Fibroblast of villous mesenchyme (primary cell): ENCODE data around the gene PPP1R14C. TPM values are rescaled to one million over a fixed set of nuclear protein-coding genes. Genes with fewer than 3 reads are reported as not detected.

Source experiments
- DNase-seq: peaks from one replicate; pipeline ENCODE4 v3.0.0-alpha.2; 2010; ENCODE audit warnings: low read depth
- H3K4me3 ChIP-seq: 2 replicates; pipeline ENCODE4 v1.5.1; 2011; ENCODE audit warnings: low read depth, mild to moderate bottlenecking, low read length
- total RNA-seq: library from RNA; depleted of rRNA; stranded (reverse); fragments of >200 nt; gene quantifications from 2 replicates; pipeline ENCODE4 v1.2.3, GENCODE V29; 2012
- TF ChIP-seq, protein P1 (sequence below): IDR thresholded peaks from 2 replicates; pipeline ENCODE4 v1.5.1; 2012; ENCODE audit warnings: low read depth, mild to moderate bottlenecking, low read length; ENCODE audit not compliant: insufficient read depth

PPP1R14C gene
- total RNA-seq, 1 donor = not detected

DNA sequence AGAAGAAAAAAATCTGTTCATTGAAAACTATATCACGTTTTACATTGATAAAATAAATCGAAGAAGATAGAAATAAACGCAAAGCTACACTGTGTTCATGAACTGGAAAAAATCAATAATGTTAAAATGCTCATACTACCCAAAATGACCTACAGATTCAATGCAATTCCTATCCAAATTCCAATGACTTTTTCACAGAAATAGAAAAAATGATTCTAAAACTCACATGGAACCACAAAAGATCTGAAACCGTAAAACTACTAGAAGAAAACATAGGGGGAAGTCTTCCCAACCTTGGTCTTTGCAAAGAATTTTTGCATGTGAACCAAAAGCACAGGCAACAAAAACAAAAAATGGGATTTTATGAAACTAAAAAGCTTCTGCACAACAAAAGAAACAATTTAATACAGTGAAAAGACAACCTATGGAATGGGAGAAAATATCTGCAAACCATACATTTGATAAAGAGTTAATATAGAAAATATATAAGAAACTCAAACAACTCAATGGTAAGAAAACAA is 40.0 kb upstream of the PPP1R14C start:
- H3K4me3 ChIP-seq = no peak overlapping the region
- TF ChIP-seq, protein P1, sequence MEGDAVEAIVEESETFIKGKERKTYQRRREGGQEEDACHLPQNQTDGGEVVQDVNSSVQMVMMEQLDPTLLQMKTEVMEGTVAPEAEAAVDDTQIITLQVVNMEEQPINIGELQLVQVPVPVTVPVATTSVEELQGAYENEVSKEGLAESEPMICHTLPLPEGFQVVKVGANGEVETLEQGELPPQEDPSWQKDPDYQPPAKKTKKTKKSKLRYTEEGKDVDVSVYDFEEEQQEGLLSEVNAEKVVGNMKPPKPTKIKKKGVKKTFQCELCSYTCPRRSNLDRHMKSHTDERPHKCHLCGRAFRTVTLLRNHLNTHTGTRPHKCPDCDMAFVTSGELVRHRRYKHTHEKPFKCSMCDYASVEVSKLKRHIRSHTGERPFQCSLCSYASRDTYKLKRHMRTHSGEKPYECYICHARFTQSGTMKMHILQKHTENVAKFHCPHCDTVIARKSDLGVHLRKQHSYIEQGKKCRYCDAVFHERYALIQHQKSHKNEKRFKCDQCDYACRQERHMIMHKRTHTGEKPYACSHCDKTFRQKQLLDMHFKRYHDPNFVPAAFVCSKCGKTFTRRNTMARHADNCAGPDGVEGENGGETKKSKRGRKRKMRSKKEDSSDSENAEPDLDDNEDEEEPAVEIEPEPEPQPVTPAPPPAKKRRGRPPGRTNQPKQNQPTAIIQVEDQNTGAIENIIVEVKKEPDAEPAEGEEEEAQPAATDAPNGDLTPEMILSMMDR = no peak
- DNase-seq = no peak

DNA sequence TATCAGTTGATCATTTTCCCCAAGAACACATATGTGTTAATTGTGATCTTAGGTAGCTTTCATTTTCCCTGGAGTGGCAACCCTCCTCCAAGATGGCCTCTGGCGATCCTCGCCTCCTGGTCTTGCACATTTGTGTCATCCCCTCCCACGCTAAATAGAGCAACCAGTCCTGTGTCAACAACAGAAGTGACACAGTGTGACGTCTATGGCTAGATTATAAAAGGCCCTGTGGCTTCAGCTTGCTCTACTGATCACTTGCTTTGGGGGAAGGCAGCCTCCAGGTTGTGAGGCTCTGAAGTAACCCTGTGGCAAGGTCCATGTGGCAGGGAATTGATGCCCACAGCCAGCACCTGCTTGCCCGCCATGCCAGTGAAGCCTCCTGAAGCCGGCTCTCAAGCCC is 30.6 kb upstream of the PPP1R14C start:
- DNase-seq = no peak
- TF ChIP-seq, protein P1 = no peak
- H3K4me3 ChIP-seq = no peak overlapping the region

DNA sequence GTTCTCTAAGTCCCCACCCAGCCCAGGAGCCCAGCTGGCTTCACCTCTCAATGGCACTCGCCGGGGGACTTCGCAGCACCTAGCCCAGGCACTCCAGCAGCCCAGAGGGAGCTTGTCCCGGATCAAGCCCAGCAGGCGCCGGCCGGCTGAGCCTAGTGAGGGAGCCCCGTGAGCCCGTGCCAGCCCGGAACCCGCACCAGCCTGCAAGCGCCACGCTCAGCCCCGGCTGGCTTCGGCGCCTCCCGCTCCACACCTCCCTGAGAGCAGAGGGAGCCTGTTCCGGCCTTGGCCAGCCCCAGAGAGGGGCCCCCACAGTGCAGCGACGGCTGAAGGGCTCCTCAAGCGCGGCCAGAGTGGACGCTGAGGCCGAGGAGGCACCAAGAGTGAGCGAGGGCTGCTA is 27.1 kb upstream of the PPP1R14C start:
- TF ChIP-seq, protein P1 = no peak
- no peak overlapping the region for H3K4me3 ChIP-seq
- no peak for DNase-seq

GRCh38 chr6:150116200-150116800 is 26.5 kb upstream of the PPP1R14C start:
- DNase-seq = no peak
- TF ChIP-seq, protein P1 = no peak
- no peak overlapping the region for H3K4me3 ChIP-seq

GRCh38 chr6:150118203-150118602 is 24.6 kb upstream of the PPP1R14C start:
- TF ChIP-seq, protein P1 = no peak
- H3K4me3 ChIP-seq = no peak overlapping the region
- DNase-seq = no peak

- H3K4me3 ChIP-seq = no peak overlapping the region
- DNase-seq = no peak
- TF ChIP-seq, protein P1 = no peak
Observed at GRCh38 chr6:150118627-150119026, 24.2 kb upstream of the PPP1R14C start.

- TF ChIP-seq, protein P1 = no peak
- no peak for DNase-seq
- no peak overlapping the region for H3K4me3 ChIP-seq
Observed at GRCh38 chr6:150119173-150119572, 23.7 kb upstream of the PPP1R14C start.
